CMK (cell line): ENCODE measurements around the gene INTS1.

Source experiments
- DNase-seq: peaks from one replicate; pipeline ENCODE4 v3.0.0-alpha.2; 2010; ENCODE audit warnings: low read depth

Gene INTS1, protein sequence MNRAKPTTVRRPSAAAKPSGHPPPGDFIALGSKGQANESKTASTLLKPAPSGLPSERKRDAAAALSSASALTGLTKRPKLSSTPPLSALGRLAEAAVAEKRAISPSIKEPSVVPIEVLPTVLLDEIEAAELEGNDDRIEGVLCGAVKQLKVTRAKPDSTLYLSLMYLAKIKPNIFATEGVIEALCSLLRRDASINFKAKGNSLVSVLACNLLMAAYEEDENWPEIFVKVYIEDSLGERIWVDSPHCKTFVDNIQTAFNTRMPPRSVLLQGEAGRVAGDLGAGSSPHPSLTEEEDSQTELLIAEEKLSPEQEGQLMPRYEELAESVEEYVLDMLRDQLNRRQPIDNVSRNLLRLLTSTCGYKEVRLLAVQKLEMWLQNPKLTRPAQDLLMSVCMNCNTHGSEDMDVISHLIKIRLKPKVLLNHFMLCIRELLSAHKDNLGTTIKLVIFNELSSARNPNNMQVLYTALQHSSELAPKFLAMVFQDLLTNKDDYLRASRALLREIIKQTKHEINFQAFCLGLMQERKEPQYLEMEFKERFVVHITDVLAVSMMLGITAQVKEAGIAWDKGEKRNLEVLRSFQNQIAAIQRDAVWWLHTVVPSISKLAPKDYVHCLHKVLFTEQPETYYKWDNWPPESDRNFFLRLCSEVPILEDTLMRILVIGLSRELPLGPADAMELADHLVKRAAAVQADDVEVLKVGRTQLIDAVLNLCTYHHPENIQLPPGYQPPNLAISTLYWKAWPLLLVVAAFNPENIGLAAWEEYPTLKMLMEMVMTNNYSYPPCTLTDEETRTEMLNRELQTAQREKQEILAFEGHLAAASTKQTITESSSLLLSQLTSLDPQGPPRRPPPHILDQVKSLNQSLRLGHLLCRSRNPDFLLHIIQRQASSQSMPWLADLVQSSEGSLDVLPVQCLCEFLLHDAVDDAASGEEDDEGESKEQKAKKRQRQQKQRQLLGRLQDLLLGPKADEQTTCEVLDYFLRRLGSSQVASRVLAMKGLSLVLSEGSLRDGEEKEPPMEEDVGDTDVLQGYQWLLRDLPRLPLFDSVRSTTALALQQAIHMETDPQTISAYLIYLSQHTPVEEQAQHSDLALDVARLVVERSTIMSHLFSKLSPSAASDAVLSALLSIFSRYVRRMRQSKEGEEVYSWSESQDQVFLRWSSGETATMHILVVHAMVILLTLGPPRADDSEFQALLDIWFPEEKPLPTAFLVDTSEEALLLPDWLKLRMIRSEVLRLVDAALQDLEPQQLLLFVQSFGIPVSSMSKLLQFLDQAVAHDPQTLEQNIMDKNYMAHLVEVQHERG (N-terminal part only)

DNA sequence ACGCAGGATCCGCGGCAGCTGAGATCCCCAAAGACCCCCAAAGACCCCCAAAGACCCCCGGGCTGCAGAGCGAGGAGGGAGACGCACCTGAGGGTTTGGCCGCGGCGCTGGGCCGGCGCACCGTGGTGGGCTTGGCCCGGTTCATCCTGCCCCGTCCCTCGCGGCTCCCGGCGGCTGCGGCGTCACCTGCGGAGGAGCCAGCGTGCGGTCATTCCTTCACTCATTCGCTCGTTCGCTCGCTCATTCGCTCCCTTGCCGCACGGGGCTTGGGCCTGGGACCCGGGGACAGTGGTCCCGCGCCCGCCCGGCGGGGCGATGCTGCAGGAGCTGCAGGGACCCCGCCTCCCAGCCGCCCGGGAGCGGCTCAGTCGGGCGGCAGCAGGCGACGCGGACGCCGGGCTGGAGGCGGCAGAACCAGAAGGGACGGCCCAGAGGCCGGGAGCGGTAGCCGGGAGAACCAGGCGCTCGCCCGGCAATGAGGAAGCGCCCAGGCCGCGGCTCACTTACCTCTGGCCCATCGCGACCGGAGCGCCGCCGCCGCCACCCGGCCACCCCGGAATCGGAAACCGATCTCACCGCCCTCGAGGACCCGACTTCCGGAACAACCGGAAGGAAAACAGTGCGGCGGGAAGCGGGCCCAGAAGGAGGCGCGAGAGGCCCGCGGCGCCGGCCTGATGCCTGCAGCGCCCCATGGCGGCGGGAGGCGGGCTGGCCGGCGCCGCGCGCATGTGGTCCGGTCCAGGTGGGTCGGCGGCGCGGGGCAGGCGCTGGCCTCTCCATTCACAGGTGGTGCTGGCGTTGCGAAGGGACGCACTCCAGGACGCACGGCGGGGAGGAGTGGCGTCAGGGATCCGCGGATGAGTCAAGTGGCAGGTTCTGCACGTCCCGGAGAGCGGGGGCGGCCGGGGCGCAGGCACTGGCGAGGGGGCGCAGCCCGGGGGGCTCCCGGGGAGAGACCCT lies at the start of gene INTS1:
Gene INTS1 (minus strand): TSS at position 574 of the 960 bp plus-strand sequence. CDS start 429 bp downstream, at position 145.
- DNase-seq, result peak; percentile 70

DNA sequence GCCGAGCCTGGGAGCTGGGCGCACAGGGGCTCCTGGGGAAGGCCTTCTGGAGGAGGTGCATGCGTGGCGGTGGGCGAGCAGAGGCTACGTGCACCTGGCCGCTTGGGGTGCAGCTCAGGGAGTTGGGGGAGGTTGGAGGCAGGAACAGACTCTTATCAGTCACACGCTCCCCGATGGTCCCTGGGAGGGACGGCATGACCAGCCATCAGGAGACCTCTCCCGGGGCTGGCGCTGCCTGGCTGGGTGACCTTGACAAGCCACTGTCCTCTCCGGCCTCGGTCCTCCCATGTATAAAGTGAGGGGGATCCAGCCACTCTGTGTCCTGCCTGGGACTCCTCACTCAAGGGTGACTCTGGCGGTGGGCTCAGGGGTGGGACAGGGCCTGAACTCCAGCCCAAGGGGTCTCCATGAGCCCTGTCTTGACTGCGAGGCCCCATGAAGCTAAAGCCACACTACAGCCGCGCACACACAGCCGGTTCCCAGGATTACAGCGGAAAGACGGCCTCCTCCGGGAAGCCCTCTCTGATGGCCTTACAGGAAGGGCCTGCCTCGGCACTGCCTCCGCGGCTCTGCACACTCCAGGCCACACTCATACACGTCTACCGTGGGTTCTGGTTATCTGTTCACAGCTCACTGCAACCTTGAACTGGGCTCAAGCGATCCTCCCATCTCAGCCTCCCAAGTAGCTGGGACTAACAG lies 49.5 kb upstream of the INTS1 start:
- no peak for DNase-seq

DNA sequence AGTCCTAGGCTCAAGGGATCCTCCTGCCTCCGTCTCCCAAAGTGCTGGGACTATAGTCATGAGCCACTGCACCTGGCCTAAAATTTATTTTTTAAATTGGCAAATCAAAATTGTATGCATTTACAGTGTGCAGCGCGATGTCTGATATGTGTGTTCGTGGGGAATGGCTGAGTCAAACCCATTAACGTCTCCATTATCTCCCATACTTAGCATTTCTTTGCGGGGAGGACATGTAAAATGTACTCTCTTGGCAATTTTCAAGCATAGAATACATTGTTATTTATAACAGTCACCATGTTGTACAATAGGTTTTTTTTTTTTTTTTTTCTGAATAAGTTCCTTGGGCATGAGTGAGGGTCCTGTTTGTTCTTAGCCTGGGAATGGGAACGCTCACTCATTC lies 48.0 kb upstream of the INTS1 start:
- DNase-seq, result no peak

DNA sequence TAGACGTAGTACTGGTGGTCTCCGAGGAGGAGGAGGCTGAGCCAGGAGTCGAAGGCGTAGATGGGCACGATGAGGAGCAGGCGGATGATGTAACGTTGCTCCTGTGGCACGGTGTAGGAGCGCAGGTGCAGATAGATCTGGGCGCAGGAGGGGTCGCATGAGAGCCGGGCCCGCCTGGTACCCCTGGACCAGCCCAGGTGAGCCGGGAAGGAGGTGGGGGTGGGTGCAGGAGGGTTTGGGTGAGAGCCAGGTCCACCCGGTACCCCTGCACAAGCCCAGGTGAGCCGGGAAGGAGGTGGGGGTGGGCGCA lies 46.6 kb upstream of the INTS1 start:
- DNase-seq, result no peak

DNA sequence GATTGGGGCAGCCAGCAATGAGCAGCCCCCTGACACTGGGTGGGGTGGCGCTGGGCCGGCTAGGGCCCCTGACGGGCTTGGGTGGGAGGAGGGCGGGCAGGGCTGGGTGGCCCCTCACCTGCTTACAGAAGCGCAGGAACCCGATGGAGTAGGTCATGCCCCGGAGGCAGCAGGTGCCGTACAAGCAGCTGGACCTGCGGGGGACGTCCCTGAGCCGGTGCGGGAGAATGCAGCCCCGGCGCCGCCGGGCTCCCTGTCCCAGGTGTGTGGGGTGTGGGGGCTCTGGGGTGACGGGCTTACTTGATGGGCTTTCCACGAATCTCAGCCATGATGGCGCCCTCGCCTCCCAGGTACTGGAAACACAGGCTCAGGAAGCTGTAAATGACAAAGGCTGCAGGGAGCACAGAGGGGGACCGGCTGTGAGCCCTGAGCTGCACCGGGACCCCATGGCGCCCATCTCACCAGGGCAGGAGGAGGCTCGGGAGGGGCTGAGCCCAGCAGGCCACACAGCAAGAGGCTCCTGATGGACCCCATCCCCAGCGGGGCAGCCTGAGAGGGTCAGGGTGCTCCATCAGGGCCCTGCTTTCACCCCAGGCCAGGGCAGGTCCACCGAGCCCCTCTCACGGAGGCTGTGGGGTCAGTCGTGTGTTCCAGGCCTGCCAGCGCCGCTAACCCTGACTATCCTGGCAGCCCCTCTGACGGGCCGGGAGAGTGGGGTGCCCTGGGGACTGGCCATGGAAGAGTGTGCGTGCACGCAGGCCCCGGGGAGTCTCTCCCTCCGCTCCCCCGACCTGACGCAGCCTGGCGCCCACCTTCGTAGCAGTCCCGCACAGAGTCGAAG lies 46.0 kb upstream of the INTS1 start:
- no peak for DNase-seq

DNA sequence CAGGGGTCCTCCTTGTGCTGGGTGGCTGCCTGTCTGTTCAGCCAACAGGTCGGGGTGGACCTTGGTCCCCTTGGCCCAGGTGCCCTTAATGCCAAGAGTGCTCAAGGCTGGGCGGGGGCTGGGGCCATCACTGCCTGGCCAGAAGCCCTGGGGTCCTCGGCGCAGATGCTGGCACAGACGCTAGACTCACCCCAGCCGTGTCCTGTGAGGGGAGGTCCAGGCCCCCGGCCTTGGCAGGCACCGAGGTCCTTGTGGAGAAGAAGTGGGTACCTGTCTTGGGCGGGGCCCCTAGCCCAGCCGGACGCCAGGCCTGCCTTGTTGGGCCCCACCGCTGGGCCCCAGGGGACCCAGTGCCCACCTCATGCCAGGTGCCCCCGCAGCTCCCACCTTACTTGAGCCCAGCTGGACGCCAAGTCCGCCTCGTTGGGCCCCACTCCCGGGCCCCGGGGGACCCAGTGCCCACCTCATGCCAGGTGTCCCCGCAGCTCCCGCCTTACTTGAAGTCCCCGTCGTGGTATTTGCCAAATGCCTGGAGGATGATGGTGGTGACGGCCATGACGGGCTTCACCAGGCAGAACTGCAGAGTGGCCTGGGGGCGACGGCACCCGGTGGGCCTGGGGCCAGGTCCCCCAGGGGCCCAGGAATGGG lies 45.3 kb upstream of the INTS1 start:
- DNase-seq, result no peak

DNA sequence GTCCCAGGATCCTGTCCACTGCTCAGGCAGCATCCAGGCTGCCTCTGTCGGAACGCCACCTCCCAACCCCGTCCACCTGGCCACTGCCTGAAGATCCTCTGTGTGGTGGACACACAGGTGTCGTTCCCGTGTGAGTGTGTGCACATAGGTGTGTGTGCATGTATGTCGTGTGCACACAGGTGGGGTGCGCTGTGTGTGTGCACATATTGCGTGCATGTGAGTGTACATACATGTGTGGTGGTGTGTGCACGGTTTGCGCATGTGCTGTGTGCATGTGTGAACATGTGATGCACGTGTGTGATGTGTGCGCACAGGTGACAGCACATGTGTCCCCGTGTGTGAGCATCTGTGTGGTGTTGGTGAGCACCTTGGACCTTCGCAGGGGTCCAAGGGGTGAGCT lies 44.8 kb upstream of the INTS1 start:
- DNase-seq, result no peak

DNA sequence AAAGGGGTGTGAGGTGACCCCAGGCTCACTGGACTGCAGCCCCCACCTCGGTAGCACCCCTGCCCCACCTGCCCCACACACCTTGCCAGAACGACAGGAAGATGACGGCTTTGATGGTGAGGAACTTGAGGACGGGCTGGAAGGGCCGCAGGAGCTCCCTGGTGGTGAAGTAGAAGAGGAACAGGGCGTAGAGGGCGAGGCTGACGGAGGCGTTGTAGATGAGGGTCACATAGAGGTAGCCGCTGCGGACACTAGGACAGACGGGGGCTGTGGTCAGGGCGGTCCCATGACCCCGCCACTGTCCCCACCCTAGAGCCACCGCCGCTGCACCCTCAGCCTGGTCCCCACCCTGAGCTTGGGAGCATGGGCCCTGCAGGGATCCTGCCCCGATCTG lies 44.2 kb upstream of the INTS1 start:
- DNase-seq, result no peak

DNA sequence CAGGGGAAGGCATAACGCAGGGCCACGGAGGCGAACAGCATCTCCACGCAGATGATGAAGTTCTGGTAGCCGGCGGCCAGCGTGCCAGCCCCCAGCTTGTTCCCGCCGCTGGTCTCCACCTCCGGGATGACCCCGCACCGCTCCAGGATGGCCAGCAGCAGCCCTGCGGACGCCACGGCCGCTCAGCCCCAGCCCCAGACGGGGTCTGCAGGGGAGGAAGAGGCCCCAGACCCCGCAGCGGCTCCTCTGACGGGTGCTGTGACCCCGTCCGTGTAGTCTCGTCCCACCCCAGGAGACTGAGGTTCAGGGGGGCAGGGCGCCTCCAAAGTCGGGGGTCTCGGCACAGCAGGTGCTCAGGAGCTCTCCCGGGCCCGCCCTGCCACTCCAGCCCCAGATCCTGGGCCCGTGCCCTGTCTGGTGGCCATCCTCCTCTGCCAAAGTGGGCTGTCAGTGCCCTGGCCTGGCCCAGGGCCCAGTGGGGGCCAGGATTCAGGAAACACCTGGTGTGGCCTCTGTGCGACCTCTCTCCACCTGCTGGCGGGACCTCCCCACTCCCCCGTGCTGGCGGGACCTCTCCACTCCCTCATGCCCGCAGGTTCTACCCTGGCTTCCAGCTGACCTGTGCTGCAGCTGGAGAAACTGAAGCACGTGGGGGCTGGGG lies 43.7 kb upstream of the INTS1 start:
- no peak for DNase-seq

DNA sequence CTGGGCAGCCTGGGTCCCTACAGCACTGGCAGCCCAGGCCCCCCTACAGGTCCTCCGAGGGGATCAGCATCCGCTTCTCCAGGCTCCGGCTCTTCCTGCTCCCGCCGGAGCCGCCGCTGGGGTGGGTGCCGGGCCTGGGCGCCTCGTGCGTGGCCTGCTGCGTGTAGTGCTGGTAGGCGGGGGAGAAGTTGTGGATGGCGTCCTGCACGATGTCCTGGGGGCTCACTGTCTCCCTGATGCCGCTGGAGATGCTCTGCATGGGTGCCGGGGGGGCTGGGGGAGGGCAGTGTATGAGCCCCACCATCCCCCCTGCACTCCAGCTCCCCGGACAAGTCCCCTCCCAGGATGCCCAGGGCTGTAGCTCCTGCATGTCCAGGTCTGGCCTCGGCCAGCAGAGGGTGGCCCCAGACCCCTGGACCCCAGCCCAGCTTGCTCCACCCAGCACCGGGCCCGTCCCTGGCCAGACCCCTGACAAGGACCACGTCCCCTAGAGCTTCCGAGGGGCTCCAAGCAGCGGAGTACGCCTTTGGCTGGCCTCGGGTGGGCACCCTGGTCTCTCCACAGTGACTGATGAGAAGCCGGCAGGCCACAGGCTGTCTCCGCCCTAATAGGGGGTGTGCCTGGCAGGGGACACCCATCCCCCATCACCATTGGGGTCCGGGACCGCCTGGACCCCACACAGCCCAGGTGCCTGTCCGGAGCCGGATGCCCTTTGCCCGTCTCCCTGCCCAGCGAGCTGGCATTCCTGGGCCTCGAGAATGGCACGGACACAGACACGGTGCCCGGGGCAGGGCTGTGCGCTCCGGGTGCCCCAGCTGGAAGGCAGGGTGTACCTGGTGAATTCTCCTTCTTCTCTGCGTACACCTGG lies 43.0 kb upstream of the INTS1 start:
- DNase-seq, result no peak

DNA sequence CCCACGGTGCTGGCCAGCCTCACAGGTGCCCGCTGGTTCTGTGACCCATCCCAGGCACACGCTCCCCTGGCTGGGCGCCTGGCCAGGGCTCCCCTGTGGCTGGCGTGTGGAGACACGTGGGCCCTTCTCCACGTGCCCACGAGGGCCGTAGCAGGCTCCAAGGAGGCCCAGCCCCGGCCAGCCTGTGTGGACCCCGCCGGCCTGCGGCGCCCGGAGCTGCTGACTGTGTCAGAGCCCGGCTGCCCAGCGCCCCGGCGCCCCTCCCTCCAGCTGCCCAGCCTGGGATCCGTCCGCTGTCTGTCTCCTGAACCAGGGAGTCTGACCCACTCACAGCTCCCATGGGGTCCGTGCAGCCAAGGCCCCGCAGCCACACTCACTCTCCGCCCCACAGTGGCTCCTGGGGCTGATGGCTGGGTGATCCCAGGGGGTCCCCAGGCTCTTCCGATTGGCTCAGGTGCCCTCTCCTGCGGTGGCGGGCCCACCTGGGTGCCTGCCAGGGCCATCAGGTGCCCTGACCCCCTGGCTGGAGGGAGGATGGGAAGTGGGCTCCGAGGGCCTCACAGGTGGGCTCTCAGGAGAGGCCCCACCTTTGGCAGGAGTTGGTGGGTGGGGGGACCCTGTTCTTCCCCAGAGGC lies 42.2 kb upstream of the INTS1 start:
- no peak for DNase-seq

DNA sequence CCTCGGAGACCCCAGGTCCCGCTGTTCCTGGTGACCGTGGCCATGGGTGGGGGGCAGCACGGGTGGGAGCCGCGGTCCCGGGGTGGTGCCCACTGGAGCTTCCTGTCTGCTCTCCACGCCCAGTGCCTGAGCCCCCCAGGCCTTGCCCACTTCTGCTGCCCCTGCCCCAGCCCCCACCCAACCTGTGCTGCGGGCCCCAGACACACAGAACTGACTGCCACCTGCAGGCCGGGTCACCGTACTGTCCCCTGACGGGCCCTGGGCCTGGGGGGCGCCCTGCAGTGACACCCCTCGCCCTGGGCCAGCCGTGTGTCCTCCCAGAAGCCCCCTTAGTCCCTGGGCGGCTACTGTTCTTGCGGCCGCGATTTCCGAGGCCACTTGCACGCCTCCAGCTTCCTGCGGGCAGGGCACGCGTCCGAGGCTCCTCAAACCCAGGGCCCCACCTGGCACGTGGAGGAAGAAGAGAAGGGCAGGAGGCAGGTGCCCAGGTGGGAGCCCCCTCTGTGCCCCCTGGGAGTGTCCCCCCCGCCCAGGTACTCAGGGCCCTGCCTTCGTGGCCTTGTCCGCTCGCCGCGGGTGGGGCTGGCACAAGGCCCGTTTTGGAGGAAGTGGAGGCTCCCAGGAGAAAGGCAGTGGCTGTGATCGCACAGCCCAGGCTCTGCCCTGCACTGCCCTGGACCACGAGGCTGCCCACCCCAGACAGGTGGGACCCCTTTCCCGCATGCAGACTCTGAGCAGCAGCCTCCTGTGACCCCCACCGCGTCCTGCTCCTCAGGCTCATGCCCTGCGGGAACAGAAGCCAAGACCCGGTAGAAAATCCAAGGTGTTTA lies 41.4 kb upstream of the INTS1 start:
- DNase-seq, result no peak

DNA sequence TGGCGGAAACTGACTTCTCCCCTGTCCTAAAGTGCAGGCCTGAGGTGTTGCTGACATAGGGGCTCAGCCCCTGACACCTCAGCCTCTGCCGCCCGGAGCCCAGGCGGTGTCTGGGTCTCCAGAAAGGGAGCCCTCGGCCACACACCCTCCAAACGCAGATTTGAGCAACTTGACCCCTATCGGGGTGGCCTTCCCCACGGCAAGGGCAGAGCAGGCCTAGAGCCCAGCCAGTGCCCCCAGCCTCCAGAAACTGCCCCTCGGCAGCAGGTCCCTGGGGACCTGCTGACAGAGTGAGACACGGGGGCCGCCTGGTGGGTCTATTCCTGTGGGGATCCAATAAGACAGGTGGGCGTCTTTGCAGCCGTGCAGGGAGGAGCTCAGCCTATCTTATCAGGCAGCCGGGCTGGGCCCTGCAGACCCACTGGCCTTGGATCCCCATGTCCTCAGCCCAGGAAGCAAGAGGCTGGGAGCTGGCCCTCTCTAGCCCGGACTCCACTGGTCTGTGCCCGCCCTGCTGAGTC lies 40.8 kb upstream of the INTS1 start:
- no peak for DNase-seq

DNA sequence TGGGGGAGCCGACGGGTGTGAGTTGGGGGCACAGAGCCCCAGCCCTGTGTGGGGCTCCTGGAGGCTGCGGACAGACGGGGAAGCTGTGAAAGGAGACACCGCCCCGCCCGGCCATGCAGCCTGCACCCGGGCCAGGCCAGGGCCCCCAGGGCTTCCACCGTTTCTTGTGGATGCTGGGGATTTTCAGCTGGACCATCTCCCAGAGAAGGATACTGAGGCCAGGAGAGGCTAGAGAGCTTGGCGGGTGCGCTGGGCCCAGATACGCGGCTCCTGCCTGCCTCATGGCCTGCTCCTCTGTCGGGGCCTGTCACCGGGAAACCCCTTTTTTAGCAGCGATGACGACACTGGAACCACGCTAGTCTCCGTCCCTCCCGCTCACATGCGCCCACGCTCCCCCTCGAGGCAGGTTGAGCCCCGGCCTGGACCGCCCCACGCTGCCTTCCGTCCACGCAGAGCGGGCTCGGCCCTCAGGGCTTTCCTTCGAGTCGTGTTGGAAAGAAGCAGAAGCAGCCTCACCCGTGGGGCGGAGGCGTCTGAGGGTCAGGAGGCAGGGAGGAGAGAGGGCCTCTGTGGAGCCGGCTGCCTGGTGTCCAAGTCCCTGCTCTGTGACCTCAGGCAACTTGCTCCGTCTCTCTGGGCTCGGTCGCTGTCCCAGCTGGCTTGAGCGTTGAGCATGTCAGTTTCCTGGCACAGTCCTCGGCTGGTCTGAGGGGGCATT lies 40.1 kb upstream of the INTS1 start:
- no peak for DNase-seq

DNA sequence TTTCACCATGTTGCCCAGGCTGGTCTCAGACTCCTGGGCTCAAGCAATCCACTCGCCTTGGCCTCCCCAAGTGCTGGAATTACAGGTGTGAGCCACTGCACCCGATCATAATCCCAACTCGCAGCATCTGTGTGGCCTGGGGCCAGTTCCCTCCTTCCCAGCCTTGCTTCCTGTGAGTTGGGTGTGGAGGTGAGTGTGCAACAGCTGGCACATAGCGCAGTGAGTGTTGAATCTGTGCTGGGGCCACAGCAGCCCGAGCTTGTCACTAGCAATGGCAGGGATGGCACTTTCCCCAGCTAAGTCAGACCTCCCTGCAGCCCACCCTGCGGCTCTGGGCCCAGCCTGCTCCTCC lies 39.6 kb upstream of the INTS1 start:
- no peak for DNase-seq
